Vagina (tissue), 2 donors: Measurements from ENCODE around the gene MUC13. TPM values are rescaled to one million over a fixed set of nuclear protein-coding genes. Genes with fewer than 3 reads are reported as not detected.

Experiments used
- DNase-seq, 2 donors: peaks; one replicate each; pipeline ENCODE4 v3.0.0-alpha.2; 2017; ENCODE audit errors: extremely low spot score in 2 of 2
- H3K27ac ChIP-seq: fragments of 200-600 bp; sonication (generic); one replicate; pipeline ENCODE4 v1.5.1; 2019
- H3K27me3 ChIP-seq: fragments of 200-600 bp; sonication (generic); one replicate; pipeline ENCODE4 v1.5.1; 2019
- H3K36me3 ChIP-seq, 2 donors: fragments of 200-600 bp; sonication (generic); one replicate each; pipeline ENCODE4 v1.5.1; 2017 to 2019
- H3K4me1 ChIP-seq: fragments of 200-600 bp; sonication (generic); one replicate; pipeline ENCODE4 v1.5.1; 2019
- H3K4me3 ChIP-seq, 2 donors: fragments of 200-600 bp; sonication (generic); 1 replicate in 1 of 2; 2 replicates in 1 of 2; pipeline ENCODE4 v1.5.1; 2016 to 2019
- H3K9me3 ChIP-seq: fragments of 200-600 bp; sonication (generic); one replicate; pipeline ENCODE4 v1.5.1; 2019
- CTCF ChIP-seq, 3 experiments: fragments of 450-650 bp in 2 of 3; fragments of 200-600 bp in 1 of 3; sonication (generic) in 1 of 3; IDR thresholded peaks; one replicate each; pipeline ENCODE4 v1.5.1; 2017 to 2019; ENCODE audit warnings: antibody characterized with exemption in 3 of 3, mild to moderate bottlenecking in 2 of 3, moderate library complexity in 2 of 3
- POLR2A ChIP-seq, 2 donors: fragments of 450-650 bp; IDR thresholded peaks; one replicate each; pipeline ENCODE4 v1.6.1; 2017; ENCODE audit warnings: antibody characterized with exemption in 2 of 2, mild to moderate bottlenecking in 2 of 2, moderate library complexity in 2 of 2
- POLR2AphosphoS5 ChIP-seq, 2 donors: sonication (generic); formaldehyde crosslinking; IDR thresholded peaks; one replicate each; pipeline ENCODE4 v1.9.0; 2017; ENCODE audit warnings: antibody characterized with exemption in 2 of 2, mild to moderate bottlenecking in 2 of 2, low read depth in 1 of 2; ENCODE audit not compliant: insufficient read depth in 1 of 2
- intact Hi-C: fragments of 100-400 bp; cut with DNase I; formaldehyde crosslinking; loops from one replicate; pipeline ENCODE4 v1.15.1; 2023
- total RNA-seq: library from RNA; depleted of rRNA; stranded (reverse); fragments of >200 nt; gene quantifications from one replicate; pipeline ENCODE4 v1.2.3, GENCODE V29; 2016

MUC13 gene
- total RNA-seq, 1 donor from 2014 or later, result not detected

GRCh38 chr3:124895756-124896155 is 38.8 kb downstream of the MUC13 start:
- Histone ChIP-seq H3K9me3 (no peaks in the 10 kb centered on the region), H3K4me1 (peaks cover 15% of the 10 kb centered on the region), H3K4me3 (no peak overlapping the region), H3K36me3 (no peaks in the 10 kb centered on the region), H3K27ac (no peak overlapping the region), H3K27me3 (no peaks in the 10 kb centered on the region)
- TF ChIP-seq CTCF (IDR thresholded peaks at IDR 0.05) (no peak), POLR2AphosphoS5 (IDR thresholded peaks at IDR 0.05; ENCODE audit: insufficient read depth in 1 of 2, low read depth in 1 of 2) (no peak), POLR2A (IDR thresholded peaks at IDR 0.05) (no peak)
- no peak for DNase-seq
- intact Hi-C loops, result loop anchor here (5.0 kb wide), 1 partner anchor 123 kb away; no protein-coding TSS in a partner anchor

GRCh38 chr3:124893526-124893925 is 41.0 kb downstream of the MUC13 start:
- H3K27ac ChIP-seq, result no peak overlapping the region
- DNase-seq, result no peak
- intact Hi-C loops, result no loop called here
- no peaks in the 10 kb centered on the region for H3K9me3 ChIP-seq
- H3K4me3 ChIP-seq, result no peak overlapping the region
- H3K27me3 ChIP-seq, result no peaks in the 10 kb centered on the region
- H3K36me3 ChIP-seq, result no peaks in the 10 kb centered on the region
- TF ChIP-seq CTCF (IDR thresholded peaks at IDR 0.05) (no peak), POLR2AphosphoS5 (IDR thresholded peaks at IDR 0.05; ENCODE audit: insufficient read depth in 1 of 2, low read depth in 1 of 2) (peak in 1 of 2 donors; percentile 25)
- H3K4me1 ChIP-seq, result no peaks in the 10 kb centered on the region

- DNase-seq, result no peak
- no peaks in the 10 kb centered on the region for H3K36me3 ChIP-seq
Observed at GRCh38 chr3:124890573-124891190, 43.9 kb downstream of the MUC13 start.

GRCh38 chr3:124888482-124889441 is 45.8 kb downstream of the MUC13 start:
- no peak overlapping the region for H3K4me3 ChIP-seq
- intact Hi-C loops, result loop anchor here (5.0 kb wide), 1 partner anchor 106 kb away; no protein-coding TSS in a partner anchor
- H3K4me1 ChIP-seq, result peaks cover 33% of the 10 kb centered on the region
- TF ChIP-seq POLR2AphosphoS5 (IDR thresholded peaks at IDR 0.05; ENCODE audit: insufficient read depth in 1 of 2, low read depth in 1 of 2), result no peak
- no peak for TF ChIP-seq CTCF (IDR thresholded peaks at IDR 0.05)
- no peak for TF ChIP-seq POLR2A (IDR thresholded peaks at IDR 0.05)
- H3K36me3 ChIP-seq, result no peaks in the 10 kb centered on the region
- no peak overlapping the region for H3K27ac ChIP-seq
- H3K9me3 ChIP-seq, result no peaks in the 10 kb centered on the region
- DNase-seq, result no peak
- H3K27me3 ChIP-seq, result no peaks in the 10 kb centered on the region

More at GRCh38 chr3:124890573-124891190, 43.9 kb downstream of the MUC13 start:
- intact Hi-C loops, result no loop called here
- Histone ChIP-seq H3K9me3 (no peaks in the 10 kb centered on the region), H3K27me3 (no peaks in the 10 kb centered on the region), H3K4me3 (no peak overlapping the region), H3K27ac (peak overlapping the region; percentile 5), H3K4me1 (peaks cover 14% of the 10 kb centered on the region)
- TF ChIP-seq POLR2AphosphoS5 (IDR thresholded peaks at IDR 0.05; ENCODE audit: insufficient read depth in 1 of 2, low read depth in 1 of 2), result no peak

GRCh38 chr3:124887932-124888298 is 46.6 kb downstream of the MUC13 start:
- Histone ChIP-seq H3K27ac (peak overlapping the region; percentile 95), H3K4me3 (peak overlapping the region; percentile 84 to 89), H3K27me3 (no peaks in the 10 kb centered on the region), H3K36me3 (no peaks in the 10 kb centered on the region), H3K9me3 (no peaks in the 10 kb centered on the region), H3K4me1 (peaks cover 42% of the 10 kb centered on the region)
- TF ChIP-seq POLR2AphosphoS5 (IDR thresholded peaks at IDR 0.05; ENCODE audit: insufficient read depth in 1 of 2, low read depth in 1 of 2) (no peak), CTCF (IDR thresholded peaks at IDR 0.05) (no peak), POLR2A (IDR thresholded peaks at IDR 0.05) (no peak)
- DNase-seq, result no peak
- intact Hi-C loops, result loop anchor here (5.0 kb wide), 1 partner anchor 106 kb away; no protein-coding TSS in a partner anchor
